HepG2 (cell line): Measurements from ENCODE around the gene SMCHD1. TPM values are rescaled to one million over a fixed set of nuclear protein-coding genes. Genes with fewer than 3 reads are reported as not detected.
"Not testable (repeated sequence)": the region's sequence is repeated elsewhere in the genome, so short reads cannot be mapped to it uniquely, and the experiment has no call there.

Experiments used
- ATAC-seq: fragments of 200-7000 bp; cut with Tn5 transposase; 3 replicates; pipeline ENCODE4 v1.9.1; 2020; ENCODE audit warnings: mild to moderate bottlenecking, moderate library complexity
- BruUV-seq: library from RNA; stranded (reverse); fragments of 400-500 nt; replicated peaks from 2 replicates; lab custom pipeline; 2021; lab: Mats Ljungman, UMichigan
- CTCF ChIA-PET: fragments of 300-600 bp; formaldehyde crosslinking; extraction: SDS; loops from one replicate; lab custom pipeline; 2021; ENCODE audit warnings: low total read pairs, inconsistent platforms, low intra/inter-chr PET ratio; lab: Yijun Ruan, JAX
- POLR2A ChIA-PET: fragments of 350-600 bp; sonication (Branson Sonifier 250); formaldehyde crosslinking; loops from one replicate; lab custom pipeline; 2020; ENCODE audit warnings: antibody characterized with exemption, inconsistent platforms; lab: Yijun Ruan, JAX
- DNase-seq: peaks from one replicate; pipeline ENCODE4 v3.0.0-alpha.2; 2015; ENCODE audit warnings: low spot score
- FAIRE-seq: peaks from 3 replicates; lab custom pipeline; 2011; peaks lifted over from hg19 to GRCh38; lab: Jason Lieb, UNC
- H2AFZ ChIP-seq: one replicate; pipeline ENCODE4 v1.6.1; 2011; ENCODE audit warnings: low read length, inconsistent platforms
- H3K27ac ChIP-seq: fragments of 300-600 bp; 3 replicates; pipeline ENCODE4 v1.8.0; 2011; ENCODE audit warnings: mixed run types, mild to moderate bottlenecking, mixed read lengths, low read length, inconsistent platforms; ENCODE audit not compliant: insufficient read depth; ENCODE audit errors: extremely low read length
- H3K27me3 ChIP-seq, 2 experiments: fragments of 200-600 bp in 1 of 2; 2 replicates in 1 of 2; 3 replicates in 1 of 2; pipeline versions ENCODE4 v1.6.0 to v1.8.0; 2011; ENCODE audit warnings: low read length in 2 of 2, mild to moderate bottlenecking in 2 of 2, moderate library complexity in 2 of 2, inconsistent platforms in 1 of 2; ENCODE audit not compliant: insufficient read depth in 2 of 2, control insufficient read depth in 1 of 2
- H3K36me3 ChIP-seq, 2 experiments: fragments of 200-600 bp in 1 of 2; replicated peaks in 1 of 2; 2 replicates in 1 of 2; 3 replicates in 1 of 2; pipeline versions ENCODE4 v1.5.1 to v1.8.0; 2011; ENCODE audit warnings: low read length in 2 of 2, inconsistent platforms in 1 of 2; ENCODE audit not compliant: insufficient read depth in 2 of 2, control insufficient read depth in 1 of 2
- H3K4me1 ChIP-seq: 2 replicates; pipeline ENCODE4 v1.5.1; 2012; ENCODE audit warnings: low read length, inconsistent platforms; ENCODE audit not compliant: insufficient read depth
- H3K4me2 ChIP-seq: 2 replicates; pipeline ENCODE4 v1.6.0; 2011; ENCODE audit warnings: low read depth, low read length, inconsistent platforms
- H3K4me3 ChIP-seq, 3 experiments: fragments of 200-600 bp in 1 of 3; sonication (generic), shearing (Covaris generic) in 1 of 3; replicated peaks in 1 of 3; 2 replicates each; pipeline ENCODE4 v1.5.1; 2011 to 2016; ENCODE audit warnings: low read length in 3 of 3, inconsistent platforms in 2 of 3, low read depth in 2 of 3, mild to moderate bottlenecking in 2 of 3, control low read depth in 1 of 3, mixed read lengths in 1 of 3; ENCODE audit not compliant: insufficient read depth in 1 of 3
- H3K79me2 ChIP-seq: one replicate; pipeline ENCODE4 v1.6.1; 2011; ENCODE audit warnings: low read length, inconsistent platforms; ENCODE audit not compliant: insufficient read depth
- H3K9ac ChIP-seq: 2 replicates; pipeline ENCODE4 v1.6.0; 2011; ENCODE audit warnings: mild to moderate bottlenecking, low read depth, low read length, inconsistent platforms; ENCODE audit not compliant: insufficient read depth
- H3K9me3 ChIP-seq: 2 replicates; pipeline ENCODE4 v1.5.1; 2012; ENCODE audit warnings: mild to moderate bottlenecking, low read length
- H4K20me1 ChIP-seq: 2 replicates; pipeline ENCODE4 v1.6.0; 2011; ENCODE audit warnings: inconsistent platforms, mild to moderate bottlenecking, low read length, moderate library complexity; ENCODE audit not compliant: insufficient read depth
- CENPBD1 ChIP-seq: sonication (generic); formaldehyde crosslinking; IDR thresholded peaks from 2 replicates; pipeline ENCODE4 v1.8.0; 2022; ENCODE audit warnings: missing genetic modification reagents, low read depth, mild to moderate bottlenecking, borderline replicate concordance
- DRAP1 ChIP-seq: IDR thresholded peaks from 2 replicates; pipeline ENCODE4 v1.6.1; 2016; ENCODE audit warnings: missing genetic modification reagents, missing compliant biosample characterization
- ISL2 ChIP-seq: sonication (generic); formaldehyde crosslinking; IDR thresholded peaks from 2 replicates; pipeline ENCODE4 v1.5.0; 2020; ENCODE audit warnings: missing genetic modification reagents
- JARID2 ChIP-seq: sonication (generic); formaldehyde crosslinking; IDR thresholded peaks from 2 replicates; pipeline ENCODE4 v1.8.1; 2023; ENCODE audit warnings: missing genetic modification reagents, inconsistent platforms; ENCODE audit not compliant: insufficient replicate concordance
- LCORL ChIP-seq, 2 experiments: fragments of 450-650 bp in 1 of 2; sonication (generic) in 1 of 2; formaldehyde crosslinking in 1 of 2; IDR thresholded peaks; 2 replicates each; pipeline versions ENCODE4 v1.5.0 to v1.6.1; 2017 to 2020; ENCODE audit warnings: antibody characterized with exemption in 1 of 2, missing genetic modification reagents in 1 of 2
- MED1 ChIP-seq: sonication (generic); formaldehyde crosslinking; IDR thresholded peaks from 2 replicates; pipeline ENCODE4 v1.4.0; 2020; ENCODE audit warnings: missing genetic modification reagents
- POLR2G ChIP-seq: fragments of 200-400 bp; formaldehyde crosslinking; IDR thresholded peaks from 2 replicates; pipeline ENCODE4 v1.6.1; 2018; ENCODE audit warnings: mild to moderate bottlenecking, low read depth, low read length, moderate library complexity
- RBM22 ChIP-seq: fragments of 200-400 bp; formaldehyde crosslinking; optimal IDR thresholded peaks from 2 replicates; pipeline ENCODE3; 2017; ENCODE audit warnings: mild to moderate bottlenecking, low read length, moderate library complexity
- SNAPC2 ChIP-seq: sonication (generic); formaldehyde crosslinking; IDR thresholded peaks from 2 replicates; pipeline ENCODE4 v1.8.1; 2022; ENCODE audit warnings: mild to moderate bottlenecking, missing genetic modification reagents
- SOX6 ChIP-seq, 2 experiments: fragments of 450-650 bp in 1 of 2; sonication (generic) in 1 of 2; formaldehyde crosslinking in 1 of 2; IDR thresholded peaks; 2 replicates each; pipeline versions ENCODE4 v1.4.0 to v1.6.1; 2017 to 2020; ENCODE audit warnings: antibody characterized with exemption in 1 of 2, mild to moderate bottlenecking in 1 of 2, missing genetic modification reagents in 1 of 2
- ZBTB7B ChIP-seq: sonication (generic); formaldehyde crosslinking; IDR thresholded peaks from 2 replicates; pipeline ENCODE4 v1.4.0; 2020; ENCODE audit warnings: missing genetic modification reagents
- ZNF343 ChIP-seq: sonication (generic); formaldehyde crosslinking; IDR thresholded peaks from 2 replicates; pipeline ENCODE4 v1.4.0; 2020; ENCODE audit warnings: mild to moderate bottlenecking, missing genetic modification reagents
- ZNF552 ChIP-seq: sonication (generic); formaldehyde crosslinking; IDR thresholded peaks from 2 replicates; pipeline ENCODE4 v1.9.0; 2022; ENCODE audit warnings: missing genetic modification reagents, mild to moderate bottlenecking, borderline replicate concordance
- ZNF629 ChIP-seq: sonication (generic); formaldehyde crosslinking; conservative IDR thresholded peaks from 2 replicates; pipeline ENCODE4 v1.5.0; 2020; ENCODE audit warnings: missing genetic modification reagents
- ZZZ3 ChIP-seq: sonication (generic); formaldehyde crosslinking; IDR thresholded peaks from 2 replicates; pipeline ENCODE4 v1.4.0; 2020; ENCODE audit warnings: missing genetic modification reagents, mild to moderate bottlenecking, borderline replicate concordance
- WGBS: methylation state at CpG from one replicate; pipeline ENCODE4 v1.1.6; 2017; ENCODE audit warnings: low lambda C conversion rate; 5-methylcytosine and 5-hydroxymethylcytosine counted together
- in situ Hi-C: cut with HindIII; loops from 2 replicates; pipeline ENCODE4 v1.10.0; 2017; ENCODE audit warnings: low pct_unique_long_range_greater_than_20kb; ENCODE audit not compliant: extremely low pct_ligation_motif_present
- intact Hi-C: fragments of 100-400 bp; cut with micrococcal nuclease; formaldehyde crosslinking; loops from one replicate; pipeline ENCODE4 v1.10.0; 2022; ENCODE audit not compliant: unreplicated experiment
- polyA plus RNA-seq, 8 experiments: library from polyadenylated mRNA; depleted of rRNA in 3 of 8; stranded (reverse) in 7 of 8; unstranded in 1 of 8; fragments of >200 nt; fragmentation: Illumina TruSeq in 4 of 8; extraction: Trizol in 4 of 8; gene quantifications; 2 replicates each; pipeline versions ENCODE4 v1.2.1 to v1.2.3, GENCODE V29; 2011 to 2016; ENCODE audit warnings: low read depth in 4 of 8, missing spikeins in 1 of 8, mixed read lengths in 1 of 8; ENCODE audit not compliant: insufficient read depth in 1 of 8
- total RNA-seq, 5 experiments: library from RNA; depleted of rRNA; stranded (reverse); fragments of >200 nt; fragmentation: Illumina TruSeq; extraction: Trizol; gene quantifications; 2 replicates each; pipeline ENCODE4 v1.2.3, GENCODE V29; 2016; ENCODE audit warnings: low read depth in 1 of 5
- TF ChIP-seq, protein P1 (sequence below): sonication (generic); formaldehyde crosslinking; IDR thresholded peaks from 2 replicates; pipeline ENCODE4 v1.5.0; 2020; ENCODE audit warnings: missing genetic modification reagents
- TF ChIP-seq, protein P2 (sequence below): sonication (generic); formaldehyde crosslinking; IDR thresholded peaks from 2 replicates; pipeline ENCODE4 v1.9.0; 2021; ENCODE audit warnings: missing genetic modification reagents, borderline replicate concordance

Gene SMCHD1
- total and polyA plus RNA-seq, 2 of the 13 experiments (the other 11 are each of a cell fraction or from before 2014, with no cell fraction given): 21.4 to 93.6 TPM

DNA sequence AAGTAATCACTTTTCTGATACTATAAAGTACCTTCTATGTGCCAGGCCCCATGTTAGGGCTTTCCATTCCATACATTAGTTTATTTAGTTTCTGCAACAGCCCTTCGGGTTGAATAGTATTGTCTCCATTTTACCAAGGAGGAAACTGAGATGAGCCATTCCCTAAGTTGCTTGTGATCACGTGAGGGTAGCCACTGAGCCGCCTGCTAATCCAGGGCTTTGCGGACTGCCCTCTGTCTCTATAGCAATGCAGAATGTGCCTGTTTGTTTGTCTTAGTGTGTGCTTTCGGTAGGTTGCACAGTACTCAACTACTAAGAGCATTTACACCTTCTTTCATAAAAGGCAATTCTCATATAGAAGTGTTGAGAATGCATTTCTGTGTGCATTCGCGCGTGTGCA, 196.2 kb downstream of the SMCHD1 start:
- Histone ChIP-seq H3K4me3 (no peak overlapping the region), H3K79me2 (no peaks in the 10 kb centered on the region), H3K4me1 (peaks cover 18% of the 10 kb centered on the region), H3K27me3 (peaks cover 8 to 78% of the 10 kb centered on the region in 2 experiments; a peak in 4 of 5 replicates), H3K36me3 (no peaks in the 10 kb centered on the region), H2AFZ (no peak overlapping the region), H3K9me3 (no peaks in the 10 kb centered on the region), H4K20me1 (no peaks in the 10 kb centered on the region), H3K27ac (no peak overlapping the region), H3K4me2 (no peak overlapping the region), H3K9ac (no peak overlapping the region)
- DNase-seq: no peak
- intact Hi-C loops (no loop called here), in situ Hi-C loops (no loop called here)
- BruUV-seq: no TSS peak
- ATAC-seq: no peak
- POLR2A ChIA-PET: no interaction called here
- CTCF ChIA-PET: no interaction called here
- no peak for FAIRE-seq
- WGBS: 40% methylated on average over 8 of the region's 8 CpGs
- TF ChIP-seq ZNF552 (CRISPR knock-in tag): no peak
- no peak for TF ChIP-seq DRAP1 (CRISPR knock-in tag)
- TF ChIP-seq ZNF629 (CRISPR knock-in tag): no peak
- TF ChIP-seq POLR2G: no peak
- no peak for TF ChIP-seq RBM22
- no peak for TF ChIP-seq ISL2
- TF ChIP-seq CENPBD1 (CRISPR knock-in tag): no peak
- no peak for TF ChIP-seq ZNF343 (CRISPR knock-in tag)
- TF ChIP-seq, protein P1, sequence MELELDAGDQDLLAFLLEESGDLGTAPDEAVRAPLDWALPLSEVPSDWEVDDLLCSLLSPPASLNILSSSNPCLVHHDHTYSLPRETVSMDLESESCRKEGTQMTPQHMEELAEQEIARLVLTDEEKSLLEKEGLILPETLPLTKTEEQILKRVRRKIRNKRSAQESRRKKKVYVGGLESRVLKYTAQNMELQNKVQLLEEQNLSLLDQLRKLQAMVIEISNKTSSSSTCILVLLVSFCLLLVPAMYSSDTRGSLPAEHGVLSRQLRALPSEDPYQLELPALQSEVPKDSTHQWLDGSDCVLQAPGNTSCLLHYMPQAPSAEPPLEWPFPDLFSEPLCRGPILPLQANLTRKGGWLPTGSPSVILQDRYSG (CRISPR knock-in tag): no peak
- TF ChIP-seq ZBTB7B (CRISPR knock-in tag): no peak
- TF ChIP-seq, protein P2, sequence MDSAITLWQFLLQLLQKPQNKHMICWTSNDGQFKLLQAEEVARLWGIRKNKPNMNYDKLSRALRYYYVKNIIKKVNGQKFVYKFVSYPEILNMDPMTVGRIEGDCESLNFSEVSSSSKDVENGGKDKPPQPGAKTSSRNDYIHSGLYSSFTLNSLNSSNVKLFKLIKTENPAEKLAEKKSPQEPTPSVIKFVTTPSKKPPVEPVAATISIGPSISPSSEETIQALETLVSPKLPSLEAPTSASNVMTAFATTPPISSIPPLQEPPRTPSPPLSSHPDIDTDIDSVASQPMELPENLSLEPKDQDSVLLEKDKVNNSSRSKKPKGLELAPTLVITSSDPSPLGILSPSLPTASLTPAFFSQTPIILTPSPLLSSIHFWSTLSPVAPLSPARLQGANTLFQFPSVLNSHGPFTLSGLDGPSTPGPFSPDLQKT (CRISPR knock-in tag): no peak
- no peak for TF ChIP-seq JARID2 (CRISPR knock-in tag)
- no peak for TF ChIP-seq MED1 (CRISPR knock-in tag)
- TF ChIP-seq SOX6 (IDR thresholded peaks at IDR 0.05): no peak
- no peak for TF ChIP-seq SOX6 (CRISPR knock-in tag; IDR thresholded peaks at IDR 0.05)
- TF ChIP-seq LCORL (IDR thresholded peaks at IDR 0.05): no peak
- no peak for TF ChIP-seq LCORL (CRISPR knock-in tag; IDR thresholded peaks at IDR 0.05)
- no peak for TF ChIP-seq SNAPC2 (CRISPR knock-in tag)
- TF ChIP-seq ZZZ3 (CRISPR knock-in tag): no peak

DNA sequence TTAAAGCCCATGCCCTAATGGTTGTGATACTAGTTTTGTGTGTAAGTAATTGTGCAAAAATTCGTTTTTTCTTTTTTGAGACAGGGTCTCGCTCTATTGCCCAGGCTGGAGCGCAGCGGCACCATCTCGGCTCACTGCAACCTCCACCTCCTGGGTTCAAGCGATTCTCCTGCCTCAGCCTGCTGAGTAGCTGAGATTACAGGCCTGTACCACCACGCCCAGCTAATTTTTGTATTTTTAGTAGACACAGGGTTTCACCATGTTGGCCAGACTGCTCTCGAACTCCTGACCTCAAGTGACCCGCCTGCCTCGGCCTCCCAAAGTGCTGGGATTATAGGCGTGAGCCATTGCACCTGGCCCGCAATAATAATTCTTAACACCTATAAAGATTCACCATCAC, 196.9 kb downstream of the SMCHD1 start:
- POLR2A ChIA-PET, H2AFZ ChIP-seq, CTCF ChIA-PET, DNase-seq, H3K9me3 ChIP-seq, ATAC-seq, H3K4me2 ChIP-seq, in situ Hi-C loops, FAIRE-seq, H4K20me1 ChIP-seq, BruUV-seq, H3K36me3 ChIP-seq, intact Hi-C loops, H3K79me2 ChIP-seq, H3K4me3 ChIP-seq, H3K27ac ChIP-seq, H3K9ac ChIP-seq: not testable (repeated sequence)
- Histone ChIP-seq H3K4me1 (peaks cover 19% of the 10 kb centered on the region), H3K27me3 (peaks cover 12 to 81% of the 10 kb centered on the region in 2 experiments)
- 40% methylated on average over 11 of the region's 12 CpGs for WGBS
